Left hindlimb (tissue), 1 donor: ENCODE results near the gene OLFML2A.
A peak's percentile ranks its signal among the peaks of the same experiment; 100 is the strongest.

Source experiments
- DNase-seq: peaks from one replicate; pipeline ENCODE4 v3.0.0-alpha.2; 2018

The OLFML2A gene

DNA sequence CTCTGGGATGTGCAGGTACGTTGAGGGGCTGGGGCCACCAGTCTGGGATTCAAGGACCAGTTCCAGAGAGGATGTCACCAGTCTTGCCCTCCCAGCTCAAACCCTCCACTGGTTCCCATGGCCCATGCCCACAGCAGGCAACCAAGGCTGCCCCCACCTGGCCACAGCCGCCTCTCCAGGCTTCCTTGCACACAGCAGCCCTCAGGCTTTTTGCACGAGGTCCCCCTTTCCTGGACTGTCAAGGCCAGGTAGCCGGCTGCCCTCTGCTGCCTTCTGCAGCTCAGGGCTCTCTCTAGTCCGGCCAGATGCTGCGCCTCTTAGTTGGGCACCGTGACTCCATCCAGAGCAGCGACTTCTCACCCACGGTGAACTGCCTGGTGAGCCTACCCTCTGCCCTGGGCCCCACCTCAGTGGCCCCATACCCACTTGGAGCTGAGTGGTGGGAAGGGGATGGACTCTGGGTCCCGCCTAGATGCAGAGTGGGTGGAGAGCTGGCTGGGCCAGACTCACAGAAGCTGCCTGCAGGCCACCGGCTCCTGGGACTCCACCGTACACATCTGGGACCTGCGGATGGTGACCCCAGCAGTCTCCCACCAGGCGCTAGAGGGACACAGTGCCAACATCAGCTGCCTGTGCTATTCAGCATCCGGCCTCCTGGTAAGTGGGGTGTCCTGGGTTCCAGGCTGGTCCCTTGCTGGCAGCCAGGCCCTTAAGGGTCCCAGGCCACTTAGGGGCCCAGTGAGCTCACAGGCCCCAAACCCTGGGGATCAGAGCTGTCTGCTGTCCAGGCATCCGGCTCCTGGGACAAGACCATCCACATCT, 79.2 kb downstream of the OLFML2A start:
- no peak for DNase-seq

DNA sequence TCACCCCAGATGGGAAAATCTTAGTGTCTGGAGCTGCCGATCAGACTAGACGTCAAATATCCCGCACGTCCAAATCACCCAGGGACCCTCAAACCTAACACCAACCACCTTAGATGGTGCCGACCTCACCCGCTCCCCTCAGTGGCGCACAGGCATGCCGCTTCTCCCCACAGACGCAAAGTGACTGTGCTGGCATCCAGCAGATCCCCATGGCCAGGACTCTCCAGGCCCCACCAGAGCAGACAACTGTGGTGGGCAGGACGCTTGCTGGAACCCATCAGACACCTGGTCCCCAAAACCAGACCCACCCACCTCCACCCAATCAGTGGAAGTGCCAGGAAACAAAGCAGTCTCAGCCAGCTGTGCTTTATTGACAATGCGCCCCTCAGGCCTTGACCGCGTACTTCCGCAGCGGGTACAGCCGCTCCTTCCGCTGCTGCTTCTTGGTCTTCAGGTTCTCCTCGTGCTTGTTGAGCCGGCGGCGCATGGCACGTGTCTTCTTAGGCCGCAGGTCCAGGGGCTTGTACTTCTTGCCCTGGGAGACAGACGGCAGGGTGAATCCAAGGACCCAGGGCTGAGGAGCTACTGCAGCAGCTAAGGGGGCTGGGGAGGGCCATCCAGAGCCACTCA, 80.7 kb downstream of the OLFML2A start:
- no peak for DNase-seq

DNA sequence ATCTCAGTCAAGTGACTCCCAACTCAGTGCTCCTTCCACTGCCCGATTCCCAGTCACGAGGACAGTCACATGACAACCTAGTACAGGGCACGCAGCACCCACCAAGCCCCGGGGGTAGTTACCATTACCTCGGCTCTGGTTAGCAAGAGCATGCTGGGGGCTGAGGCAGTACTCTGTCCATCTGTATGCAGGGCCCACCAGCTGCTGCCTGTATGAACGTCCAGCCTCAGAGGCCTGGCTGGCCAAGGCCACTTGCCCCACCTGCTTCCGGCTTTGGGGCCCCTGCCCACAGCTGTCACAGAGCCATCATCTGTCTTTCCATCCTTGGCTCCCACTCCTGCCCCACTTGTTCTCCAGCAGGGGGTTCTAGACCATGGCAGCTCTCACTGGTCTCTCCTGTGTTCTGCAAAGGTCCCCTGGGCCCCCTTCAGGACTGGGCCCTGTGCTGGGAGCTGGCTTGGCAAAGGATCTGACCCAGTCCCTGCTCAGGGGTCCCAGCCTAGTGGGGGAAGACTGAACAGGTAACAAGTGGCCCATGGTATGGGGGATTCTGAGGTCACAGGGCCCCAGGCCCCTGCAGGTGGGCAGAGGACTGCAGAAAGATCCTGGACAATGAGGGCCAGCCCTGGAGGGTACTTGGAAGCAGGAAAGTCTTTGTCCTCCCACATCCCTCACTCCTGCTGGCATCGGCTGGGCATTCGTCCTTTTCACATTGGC, 81.6 kb downstream of the OLFML2A start:
- no peak for DNase-seq

DNA sequence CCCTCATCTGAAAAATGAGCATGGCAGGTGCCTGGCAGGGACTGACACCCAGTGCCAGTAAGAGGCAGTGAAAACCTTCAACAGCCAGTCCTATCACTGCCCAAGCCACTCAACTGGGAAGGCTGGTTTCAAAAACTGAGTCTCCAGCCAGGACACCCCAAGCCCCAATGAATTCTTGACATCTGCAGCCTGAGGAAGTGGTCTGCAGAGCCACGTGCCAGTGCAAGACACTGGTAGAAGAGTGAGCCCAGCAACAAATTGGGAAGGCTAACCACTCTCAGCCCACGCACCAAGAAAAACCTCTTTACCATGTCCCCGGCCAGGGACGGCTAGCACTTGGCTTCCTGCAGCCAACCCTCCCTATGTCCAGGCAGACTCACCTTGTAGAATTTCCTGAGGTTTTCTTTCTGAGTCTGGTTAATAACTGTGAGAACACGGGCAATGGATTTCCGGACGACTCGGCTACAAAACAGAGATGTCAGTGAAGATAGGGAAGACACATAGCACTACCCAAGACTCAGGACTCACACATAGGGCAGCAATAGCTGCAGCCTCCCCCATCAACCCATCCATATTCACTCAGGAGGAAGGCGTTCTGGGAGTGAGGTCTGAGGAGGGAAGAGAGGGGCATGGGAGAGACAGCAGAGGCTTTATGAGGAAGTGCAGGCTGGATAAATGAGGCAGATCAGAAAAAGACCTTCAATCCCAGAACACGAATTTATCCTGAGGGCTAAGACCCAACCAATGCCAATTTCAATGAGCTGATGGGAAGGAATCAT, 83.1 kb downstream of the OLFML2A start:
- DNase-seq = peak; percentile 23

DNA sequence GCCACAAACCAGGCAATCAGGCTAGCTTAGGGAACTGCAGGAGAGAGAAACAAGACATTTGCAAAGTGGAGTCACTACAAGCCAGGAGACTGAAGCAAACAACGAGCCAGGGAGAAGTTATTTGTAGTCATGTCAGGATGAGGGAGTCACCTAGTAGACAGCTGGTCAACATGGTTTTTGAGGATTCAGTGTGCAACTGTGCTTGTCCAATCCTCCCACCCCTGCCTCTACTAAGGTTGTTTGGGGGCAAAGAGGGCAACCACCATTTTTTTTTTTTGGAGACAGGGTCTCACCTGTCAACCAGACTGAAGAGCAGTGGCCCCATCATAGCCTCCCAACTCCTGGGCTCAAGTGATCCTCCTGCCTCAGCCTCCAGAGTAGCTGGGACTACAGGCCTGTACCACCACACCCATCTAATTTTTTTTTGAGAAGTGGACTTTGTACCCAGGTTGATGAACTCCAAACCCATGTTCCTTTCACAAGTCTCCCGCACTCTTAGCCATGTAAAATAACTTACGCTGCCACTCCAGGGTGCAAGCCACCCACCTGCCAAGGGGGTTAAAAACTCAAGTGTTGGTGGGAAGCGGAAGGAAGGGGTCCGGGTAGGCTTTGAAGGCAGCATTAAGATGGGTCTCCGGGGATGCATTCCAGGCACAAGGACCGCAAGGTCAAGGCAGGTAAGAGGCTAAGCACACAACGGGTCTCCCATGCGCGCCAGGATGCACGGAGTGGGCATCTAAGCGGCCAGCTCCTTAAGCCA, 83.8 kb downstream of the OLFML2A start:
- no peak for DNase-seq

DNA sequence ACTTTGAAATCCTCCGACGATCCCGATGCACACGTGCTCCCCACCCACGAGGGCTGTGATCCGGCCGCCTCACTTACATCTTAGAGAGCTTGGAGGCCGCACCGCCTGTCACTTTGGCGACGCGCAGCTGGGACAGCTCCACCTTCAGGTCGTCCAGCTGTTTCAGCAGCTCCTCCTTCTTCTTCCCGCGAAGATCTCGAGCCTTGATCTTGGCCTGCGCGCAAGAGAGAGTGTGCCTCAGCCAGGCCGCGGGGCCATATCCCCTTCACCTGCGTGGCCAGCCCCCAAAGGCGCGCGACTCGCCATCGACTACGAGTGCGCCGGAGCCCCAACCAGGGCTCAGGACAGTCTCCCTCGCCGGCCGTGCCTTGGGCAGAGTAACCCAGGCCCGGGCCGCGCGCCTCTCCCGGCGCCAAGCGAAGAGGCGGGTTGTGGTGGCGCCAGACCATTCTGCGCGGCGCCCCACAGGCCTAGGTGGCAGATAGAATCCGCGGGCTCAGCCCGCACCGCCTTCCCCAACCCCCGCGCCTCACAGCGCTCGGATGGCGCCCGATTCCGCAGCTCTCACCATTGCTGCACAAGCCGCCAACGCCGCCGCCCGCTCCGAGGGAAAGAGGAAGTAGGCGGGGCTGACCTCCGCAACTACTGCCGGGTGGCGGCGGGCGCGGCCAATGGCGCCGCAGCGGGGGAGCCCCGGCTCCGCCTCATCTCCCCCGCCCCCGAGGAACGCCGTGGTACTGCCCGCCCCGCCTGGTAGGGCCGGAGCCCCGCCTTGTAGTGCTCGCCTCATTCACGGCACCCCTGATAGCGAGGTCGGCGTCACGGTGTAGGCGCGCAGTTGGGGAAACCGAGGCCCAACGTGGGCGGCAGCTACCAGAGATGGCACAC, 84.7 kb downstream of the OLFML2A start, which contains the start of the genes ARPC5L and RPL35:
Gene ARPC5L, plus strand, starts transcription at position 789 of the 888 bp plus-strand sequence. CDS start 7,161 bp downstream, outside the sequence.
Gene RPL35, minus strand, starts transcription at position 616 of the 888 bp plus-strand sequence. Its CDS starts 45 bp downstream, at position 571.
- DNase-seq = peak; percentile 95

DNA sequence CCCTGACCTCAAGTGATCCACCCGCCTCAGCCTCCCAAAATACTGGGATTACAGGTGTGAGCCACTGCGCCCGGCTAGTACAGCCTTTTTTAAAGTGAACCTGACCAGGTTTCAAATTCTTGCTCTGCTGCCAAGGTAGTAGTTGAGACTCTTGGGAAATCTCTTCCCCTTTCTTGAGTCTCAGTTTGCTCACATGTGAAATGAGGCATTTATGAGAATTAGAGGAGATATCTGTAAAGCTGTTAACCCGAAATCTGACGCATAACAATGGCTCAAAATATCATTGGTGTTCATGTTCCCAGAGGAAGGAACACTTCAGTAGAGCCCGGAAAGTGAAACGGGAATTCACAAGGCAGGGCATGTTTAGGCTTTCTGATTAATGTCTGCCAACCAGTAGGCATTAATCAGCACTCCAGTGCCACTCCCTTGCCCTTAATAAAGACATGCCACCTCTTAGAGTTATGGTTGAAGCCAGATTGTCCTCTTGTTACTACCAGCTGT, 86.5 kb downstream of the OLFML2A start:
- DNase-seq = no peak
